Naive thymus-derived CD8-positive, alpha-beta T cell (primary cell): ENCODE measurements around the gene MFAP4. TPM values are rescaled to one million over a fixed set of nuclear protein-coding genes. Genes with fewer than 3 reads are reported as not detected.

Experiments used
- ATAC-seq, 2 donors: fragments of 150-1000 bp; cut with Tn5 transposase in 1 of 2; sonication (Bioruptor Pico), chemical (Tn5 transposase) in 1 of 2; 1 replicate in 1 of 2; 2 replicates in 1 of 2; pipeline ENCODE4 v1.10.0; 2021; ENCODE audit warnings: mild to moderate bottlenecking in 2 of 2, moderate library complexity in 2 of 2
- POLR2A ChIA-PET: fragments of 350-600 bp; sonication (Branson Sonifier 250); formaldehyde crosslinking; loops from one replicate; lab custom pipeline; 2021; ENCODE audit warnings: antibody characterized with exemption; lab: Charles Lee
- DNase-seq, 10 donors: peaks; one replicate each; pipeline versions ENCODE4 v3.0.0 to v3.0.0-alpha.2; 2020 to 2022
- H3K27ac Mint-ChIP-seq, 10 donors: one replicate each; pipeline ENCODE4 v1.8.0; 2020 to 2022; ENCODE audit warnings: mild to moderate bottlenecking in 10 of 10, mixed read lengths in 10 of 10, moderate library complexity in 4 of 10, inconsistent platforms in 1 of 10
- H3K27me3 Mint-ChIP-seq, 5 donors: one replicate each; pipeline ENCODE4 v1.8.0; 2021 to 2022; ENCODE audit warnings: mixed read lengths in 5 of 5
- H3K36me3 Mint-ChIP-seq, 3 donors: one replicate each; pipeline ENCODE4 v1.8.0; 2020 to 2022; ENCODE audit warnings: mixed read lengths in 3 of 3, mild to moderate bottlenecking in 2 of 3, inconsistent platforms in 1 of 3
- H3K4me1 Mint-ChIP-seq, 4 donors: one replicate each; pipeline ENCODE4 v1.8.0; 2021 to 2022; ENCODE audit warnings: mixed read lengths in 4 of 4
- H3K4me3 Mint-ChIP-seq, 10 donors: one replicate each; pipeline ENCODE4 v1.8.0; 2020 to 2022; ENCODE audit warnings: mild to moderate bottlenecking in 10 of 10, mixed read lengths in 10 of 10, moderate library complexity in 6 of 10, inconsistent platforms in 1 of 10
- H3K9me3 Mint-ChIP-seq, 9 donors: one replicate each; pipeline ENCODE4 v1.8.0; 2020 to 2022; ENCODE audit warnings: mixed read lengths in 9 of 9, mild to moderate bottlenecking in 3 of 9, inconsistent platforms in 1 of 9, moderate library complexity in 1 of 9
- polyA plus RNA-seq, 3 donors: library from polyadenylated mRNA; unstranded; fragments of 300-500 nt; fragmentation: Illumina TruSeq; gene quantifications; one replicate each; pipeline ENCODE4 v1.2.3, GENCODE V29; 2021
- total RNA-seq, 8 experiments: library from RNA in 2 of 8; stranded (reverse) in 2 of 8; gene quantifications; one replicate each; pipeline ENCODE4 v1.2.3 and lab custom pipeline; 2021 to 2026

The MFAP4 gene, protein sequence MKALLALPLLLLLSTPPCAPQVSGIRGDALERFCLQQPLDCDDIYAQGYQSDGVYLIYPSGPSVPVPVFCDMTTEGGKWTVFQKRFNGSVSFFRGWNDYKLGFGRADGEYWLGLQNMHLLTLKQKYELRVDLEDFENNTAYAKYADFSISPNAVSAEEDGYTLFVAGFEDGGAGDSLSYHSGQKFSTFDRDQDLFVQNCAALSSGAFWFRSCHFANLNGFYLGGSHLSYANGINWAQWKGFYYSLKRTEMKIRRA
- total RNA-seq (not detected), polyA plus RNA-seq (not detected), total RNA-seq (lab: John Stamatoyannopoulos, UW) (0 to 0.17 (median 0) reads per million in 6 experiments)

DNA sequence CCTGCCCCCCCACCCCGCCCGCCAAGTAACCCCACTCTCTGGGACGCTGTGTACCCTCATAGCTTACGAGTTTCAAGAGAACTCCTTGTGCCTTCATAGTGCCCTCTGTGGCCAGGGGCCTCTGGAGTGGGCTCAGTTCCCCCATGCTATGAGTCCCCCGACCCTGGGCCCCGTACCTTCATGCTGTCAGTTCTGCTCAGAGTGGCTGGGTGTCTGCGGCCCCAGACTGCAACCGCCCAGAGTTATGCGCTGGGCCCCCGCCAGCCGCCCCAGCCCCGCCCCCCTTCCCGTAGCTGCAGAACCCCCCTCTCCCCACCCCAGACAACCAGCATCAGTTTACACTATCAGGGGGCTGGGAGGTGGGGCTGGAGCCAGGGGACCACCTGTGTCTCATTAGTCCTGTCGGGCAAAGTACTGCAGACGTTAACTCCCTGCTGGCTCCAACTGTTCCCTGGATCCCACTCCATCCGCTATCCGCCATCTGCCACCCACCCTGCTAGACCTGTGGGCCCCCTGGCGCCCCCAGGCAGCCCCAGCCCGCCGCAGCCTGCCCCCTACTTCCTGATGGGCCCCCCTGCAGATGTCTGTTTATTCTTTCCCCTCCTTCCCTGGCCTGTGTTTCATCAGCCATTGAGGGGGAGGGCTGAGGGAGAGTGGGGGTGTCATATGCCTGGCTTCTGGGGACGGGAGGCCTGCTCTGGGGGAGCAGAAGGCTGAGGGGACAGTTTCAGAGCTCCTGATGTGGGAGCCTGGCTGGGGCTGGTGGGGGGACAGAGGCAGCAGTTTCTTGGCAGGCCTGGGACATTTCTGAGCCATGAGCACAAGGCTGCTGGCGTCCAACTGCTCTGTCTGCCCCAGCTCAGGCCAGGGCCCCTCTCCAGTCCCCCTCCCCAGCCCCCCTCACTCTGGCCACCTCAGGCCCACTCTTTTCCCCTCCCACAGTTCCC, at the start of gene MFAP4:
MFAP4 (minus strand) TSS at position 217 of the 947 bp plus-strand sequence; CDS start at position 182, 35 bp downstream.
- POLR2A ChIA-PET: interaction anchor here (0.9 kb wide), 1 partner anchor 9 kb away, joined by 4 read pairs; the partner anchor contains the start of gene MAPK7
- H3K9me3 Mint-ChIP-seq: no peaks in the 10 kb centered on the region
- peak in 1 of 2 donors; percentile 27 for ATAC-seq
- no peak for DNase-seq
- peaks cover 0 to 8% (median 2%) of the 10 kb centered on the region in 5 donors for H3K27me3 Mint-ChIP-seq
- peaks cover 0 to 8% (median 0%) of the 10 kb centered on the region in 3 donors for H3K36me3 Mint-ChIP-seq
- H3K4me1 Mint-ChIP-seq: peaks cover 10 to 20% (median 17%) of the 10 kb centered on the region in 4 donors
- peak within 1 kb of the TSS in 3 of 10 donors; percentile 1 to 51 (median 5) for H3K4me3 Mint-ChIP-seq
- peak within 1 kb of the TSS in 3 of 10 donors; percentile 67 to 77 (median 69) for H3K27ac Mint-ChIP-seq

DNA sequence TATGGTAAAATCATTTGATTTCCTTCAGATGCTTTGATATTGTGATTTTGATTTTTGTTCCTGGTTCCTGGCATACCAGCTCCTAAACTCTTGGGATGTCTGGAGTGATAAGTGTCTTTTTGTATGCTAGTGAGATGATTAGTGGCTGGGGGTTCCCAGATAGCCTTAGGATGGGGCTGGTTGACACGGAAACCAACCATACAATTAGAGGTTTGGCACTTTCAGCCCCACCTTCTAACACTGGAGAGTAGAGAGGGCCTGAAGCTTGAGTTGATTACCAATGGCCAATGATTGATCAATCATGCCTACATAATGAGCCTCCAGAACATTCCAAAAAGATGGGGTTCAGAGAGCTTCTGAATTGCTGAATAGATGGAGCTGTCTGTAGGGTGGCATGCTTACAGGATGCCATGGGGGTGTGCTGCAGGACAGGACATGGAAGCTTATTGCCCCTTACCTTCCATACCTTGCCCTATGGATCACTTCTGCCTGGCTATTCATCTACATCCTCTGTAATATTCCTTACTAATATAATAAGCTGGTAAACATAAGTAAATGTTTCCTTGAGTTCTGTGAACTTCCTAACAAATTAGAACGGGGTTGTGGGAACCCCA, 46.8 kb upstream of the MFAP4 start:
- no peaks in the 10 kb centered on the region for H3K36me3 Mint-ChIP-seq
- peaks cover 0 to 9% (median 1%) of the 10 kb centered on the region in 5 donors for H3K27me3 Mint-ChIP-seq
- POLR2A ChIA-PET: no interaction called here
- H3K9me3 Mint-ChIP-seq: no peaks in the 10 kb centered on the region
- ATAC-seq: no peak
- no peak for DNase-seq
- H3K4me3 Mint-ChIP-seq: no peak overlapping the region
- H3K4me1 Mint-ChIP-seq: no peaks in the 10 kb centered on the region
- H3K27ac Mint-ChIP-seq: no peak overlapping the region

DNA sequence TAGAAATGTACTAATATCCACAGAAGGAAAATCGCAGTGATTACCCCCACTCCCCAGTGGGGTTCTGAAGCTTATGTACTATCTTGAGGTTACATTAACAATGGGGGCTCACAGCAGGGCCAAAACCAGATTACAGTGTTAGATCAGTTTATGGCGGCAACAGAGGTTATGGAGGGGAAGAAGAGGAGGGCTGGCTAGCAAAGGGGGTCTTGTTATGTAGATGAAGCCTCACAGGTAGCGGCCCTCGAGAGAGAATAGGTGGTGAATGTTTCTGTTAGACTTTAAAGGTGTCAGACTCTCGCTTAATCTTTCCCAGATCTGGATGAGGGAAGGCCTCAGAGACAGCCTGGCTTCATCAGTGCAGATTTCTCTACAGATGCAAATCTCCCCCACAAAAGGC, 46.3 kb upstream of the MFAP4 start:
- H3K4me3 Mint-ChIP-seq: no peak overlapping the region
- no peaks in the 10 kb centered on the region for H3K36me3 Mint-ChIP-seq
- DNase-seq: no peak
- no peaks in the 10 kb centered on the region for H3K9me3 Mint-ChIP-seq
- no peaks in the 10 kb centered on the region for H3K4me1 Mint-ChIP-seq
- H3K27me3 Mint-ChIP-seq: peaks cover 0 to 9% (median 1%) of the 10 kb centered on the region in 5 donors
- no peak for ATAC-seq
- POLR2A ChIA-PET: no interaction called here
- no peak overlapping the region for H3K27ac Mint-ChIP-seq

DNA sequence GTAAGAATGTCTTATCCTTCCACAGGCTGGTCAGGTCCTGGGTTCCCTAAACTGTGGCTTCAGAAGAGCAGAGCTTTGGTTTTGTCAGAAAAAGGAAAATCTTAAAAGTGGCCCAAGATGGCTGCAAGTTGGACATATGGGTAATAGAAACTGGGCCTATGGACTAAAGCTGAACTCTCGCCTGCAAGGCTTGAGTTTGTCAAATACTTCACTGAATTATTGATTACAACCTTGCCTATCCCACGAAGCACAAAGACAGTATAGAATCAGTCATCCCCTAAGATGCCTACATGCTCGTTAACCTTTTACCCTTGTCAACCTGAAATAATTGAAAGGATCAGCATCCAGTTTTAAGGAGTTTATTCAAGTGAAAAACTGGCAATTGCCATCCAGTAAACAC, 44.7 kb upstream of the MFAP4 start:
- ATAC-seq (no peak), DNase-seq (no peak)
- no peak overlapping the region for H3K4me3 Mint-ChIP-seq
- H3K36me3 Mint-ChIP-seq: no peaks in the 10 kb centered on the region
- no peak overlapping the region for H3K27ac Mint-ChIP-seq
- H3K27me3 Mint-ChIP-seq: peaks cover 0 to 10% (median 1%) of the 10 kb centered on the region in 5 donors
- H3K4me1 Mint-ChIP-seq: no peaks in the 10 kb centered on the region
- H3K9me3 Mint-ChIP-seq: no peaks in the 10 kb centered on the region
- POLR2A ChIA-PET: no interaction called here

DNA sequence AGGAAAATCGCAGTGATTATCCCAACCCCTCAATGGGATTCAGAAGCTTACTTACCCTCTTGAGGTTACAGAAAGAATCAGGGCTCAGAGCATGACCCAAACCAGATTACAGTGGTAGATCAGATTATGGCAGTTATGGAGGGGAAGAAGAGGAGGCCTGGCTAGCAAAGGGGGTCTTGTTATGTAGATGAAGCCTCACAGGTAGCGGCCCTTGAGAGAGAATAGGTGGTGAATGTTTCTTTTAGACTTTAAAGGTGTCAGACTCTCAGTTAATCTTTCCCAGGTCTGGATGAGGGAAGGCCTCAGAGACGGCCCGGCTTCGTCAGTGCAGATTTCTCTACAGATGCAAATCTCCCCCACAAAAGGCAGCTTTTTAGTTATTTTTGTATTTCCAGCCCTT, 39.6 kb upstream of the MFAP4 start:
- no peak for DNase-seq
- no peak for ATAC-seq
- Mint-ChIP-seq H3K4me3 (no peak overlapping the region), H3K36me3 (no peaks in the 10 kb centered on the region), H3K9me3 (no peaks in the 10 kb centered on the region), H3K27ac (no peak overlapping the region), H3K4me1 (no peaks in the 10 kb centered on the region), H3K27me3 (peaks cover 0 to 11% (median 5%) of the 10 kb centered on the region in 5 donors)
- POLR2A ChIA-PET: no interaction called here

DNA sequence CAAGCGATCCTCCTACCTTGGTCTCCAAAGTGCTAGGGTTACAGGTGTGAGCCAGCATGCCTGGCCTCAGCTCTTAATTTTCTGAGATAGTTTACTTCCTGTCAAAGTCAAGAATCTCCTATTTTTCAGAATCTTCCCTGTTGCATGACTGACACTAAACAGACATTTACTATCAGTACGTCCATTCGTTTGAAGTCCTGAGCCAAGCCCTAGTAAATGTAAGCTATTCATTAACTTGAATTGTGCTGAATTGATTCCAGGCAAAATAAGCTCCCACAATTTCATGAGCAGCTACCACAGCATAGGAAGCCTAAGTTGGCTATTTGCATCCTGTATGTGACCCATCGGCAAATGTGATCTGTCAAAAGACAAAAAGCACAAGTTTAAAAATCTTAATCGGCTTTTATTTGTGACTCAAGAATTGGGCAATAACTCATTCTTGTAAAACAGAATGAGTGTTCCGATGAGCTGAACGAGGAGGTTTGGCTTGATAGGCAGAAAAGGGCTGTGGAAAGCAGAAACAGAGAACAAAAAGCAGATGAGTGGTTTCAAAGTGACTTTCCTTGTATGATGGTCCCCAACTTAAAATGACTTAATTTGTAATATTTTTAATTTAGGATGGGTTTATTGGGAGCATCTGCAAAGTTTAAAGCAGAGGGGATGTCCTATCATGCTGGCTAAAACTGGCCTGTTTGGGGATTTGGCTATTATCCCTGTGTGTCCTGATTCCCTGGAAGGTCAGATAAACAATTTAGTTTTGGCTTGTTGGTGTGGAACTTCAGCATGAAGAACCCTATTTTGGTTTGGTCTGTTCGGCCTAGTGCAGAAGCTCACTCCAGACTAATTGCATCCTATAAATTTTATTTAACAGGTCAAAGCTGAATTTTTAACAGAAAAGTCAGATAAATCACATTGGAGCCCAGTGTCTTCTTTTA, 38.2 kb upstream of the MFAP4 start:
- no peaks in the 10 kb centered on the region for H3K4me1 Mint-ChIP-seq
- H3K27me3 Mint-ChIP-seq: peaks cover 0 to 15% (median 5%) of the 10 kb centered on the region in 5 donors
- no peak for DNase-seq
- ATAC-seq: no peak
- POLR2A ChIA-PET: interaction anchor here (0.6 kb wide), 1 partner anchor 11 kb away, joined by 3 read pairs; no protein-coding TSS in a partner anchor
- H3K9me3 Mint-ChIP-seq: no peaks in the 10 kb centered on the region
- H3K27ac Mint-ChIP-seq: no peak overlapping the region
- no peak overlapping the region for H3K4me3 Mint-ChIP-seq
- H3K36me3 Mint-ChIP-seq: no peaks in the 10 kb centered on the region

DNA sequence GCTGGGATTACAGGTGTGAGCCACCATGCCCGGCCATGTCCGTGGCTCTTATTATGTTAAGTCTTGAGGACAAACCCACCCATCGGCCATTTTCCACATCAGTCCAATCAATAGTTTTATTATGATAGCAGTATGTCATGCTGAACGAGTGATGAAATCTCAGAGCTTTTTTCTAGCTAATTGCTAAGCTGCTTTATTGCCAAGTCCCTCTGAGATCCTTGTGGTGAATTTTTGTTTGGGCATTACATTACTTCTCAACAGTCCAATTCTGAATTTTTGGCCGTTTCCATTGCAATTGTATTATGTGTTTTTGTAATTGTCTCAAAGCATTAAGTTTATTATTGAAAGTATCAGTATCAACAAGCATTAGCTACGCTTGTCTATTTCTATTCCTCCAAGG, 34.9 kb upstream of the MFAP4 start:
- no peak for DNase-seq
- H3K27ac Mint-ChIP-seq: no peak overlapping the region
- H3K27me3 Mint-ChIP-seq: peaks cover 0 to 6% (median 1%) of the 10 kb centered on the region in 5 donors
- H3K4me1 Mint-ChIP-seq: peaks cover 0 to 3% (median 0%) of the 10 kb centered on the region in 4 donors
- POLR2A ChIA-PET: no interaction called here
- no peak for ATAC-seq
- no peaks in the 10 kb centered on the region for H3K36me3 Mint-ChIP-seq
- H3K4me3 Mint-ChIP-seq: no peak overlapping the region
- no peaks in the 10 kb centered on the region for H3K9me3 Mint-ChIP-seq

DNA sequence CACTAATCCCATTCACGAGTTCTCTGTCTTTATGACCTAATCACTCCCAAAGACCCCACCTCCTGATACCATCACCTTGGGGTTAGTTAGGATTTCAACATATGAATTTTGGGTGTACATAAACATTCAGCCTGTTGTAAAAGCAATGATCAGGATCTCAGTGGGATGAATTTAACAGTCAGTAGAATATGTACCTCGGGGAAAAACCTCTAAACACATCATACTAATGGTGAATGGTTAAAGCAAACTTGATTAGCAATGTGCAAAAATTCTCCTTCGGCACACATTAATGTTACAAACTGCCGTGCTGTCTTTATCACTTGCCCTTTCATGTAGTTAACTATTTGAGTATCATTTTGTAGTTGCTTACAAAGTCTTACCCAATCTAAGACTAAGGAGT, 34.2 kb upstream of the MFAP4 start:
- H3K4me1 Mint-ChIP-seq: peaks cover 0 to 3% (median under 1%) of the 10 kb centered on the region in 4 donors
- no peaks in the 10 kb centered on the region for H3K36me3 Mint-ChIP-seq
- peaks cover 0 to 6% (median 1%) of the 10 kb centered on the region in 5 donors for H3K27me3 Mint-ChIP-seq
- DNase-seq: no peak
- POLR2A ChIA-PET: no interaction called here
- H3K4me3 Mint-ChIP-seq: no peak overlapping the region
- H3K27ac Mint-ChIP-seq: no peak overlapping the region
- H3K9me3 Mint-ChIP-seq: no peaks in the 10 kb centered on the region
- no peak for ATAC-seq

DNA sequence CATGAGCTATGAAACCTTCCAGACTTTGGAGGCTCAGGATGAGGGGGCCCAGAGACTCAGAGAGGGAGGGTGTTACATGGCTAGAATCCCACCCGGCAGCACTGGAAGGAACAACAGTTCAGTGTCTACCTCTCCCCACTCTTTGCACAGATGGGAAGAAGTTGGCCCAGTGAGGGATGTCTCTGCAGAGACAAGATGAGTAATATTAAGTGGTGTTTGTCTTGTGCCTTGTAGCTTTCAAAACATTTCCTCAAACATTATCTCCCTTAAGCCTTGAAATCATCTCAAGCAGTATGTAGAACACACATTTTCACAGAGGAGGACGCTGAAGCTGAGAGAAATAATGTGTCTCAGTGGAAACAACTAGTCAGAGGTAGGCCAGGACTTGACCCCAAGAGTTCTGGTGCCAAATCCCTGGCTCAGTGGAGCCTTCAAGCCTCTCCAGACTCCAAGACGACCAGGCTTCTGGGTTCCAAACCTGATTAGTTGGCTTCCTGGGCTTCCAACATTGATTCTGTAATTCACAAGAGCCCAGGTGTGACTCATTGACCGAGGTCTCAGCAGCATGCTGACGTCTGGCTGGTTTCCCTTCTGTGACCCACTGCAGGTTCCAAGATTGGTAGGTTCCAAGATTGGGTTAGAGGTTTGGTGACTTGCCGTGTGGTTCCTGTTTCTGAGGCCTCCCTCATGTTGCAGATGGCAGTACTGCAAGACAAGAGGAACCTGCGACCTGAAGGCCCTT, 31.4 kb upstream of the MFAP4 start:
- H3K36me3 Mint-ChIP-seq: no peaks in the 10 kb centered on the region
- DNase-seq: no peak
- no peak overlapping the region for H3K27ac Mint-ChIP-seq
- H3K4me1 Mint-ChIP-seq: peaks cover 0 to 3% (median under 1%) of the 10 kb centered on the region in 4 donors
- no peak overlapping the region for H3K4me3 Mint-ChIP-seq
- no peaks in the 10 kb centered on the region for H3K9me3 Mint-ChIP-seq
- no peak for ATAC-seq
- peaks cover 0 to 13% (median 4%) of the 10 kb centered on the region in 5 donors for H3K27me3 Mint-ChIP-seq
- POLR2A ChIA-PET: interaction anchor here (0.5 kb wide), 1 partner anchor 78 kb away, joined by 3 read pairs; no protein-coding TSS in a partner anchor

DNA sequence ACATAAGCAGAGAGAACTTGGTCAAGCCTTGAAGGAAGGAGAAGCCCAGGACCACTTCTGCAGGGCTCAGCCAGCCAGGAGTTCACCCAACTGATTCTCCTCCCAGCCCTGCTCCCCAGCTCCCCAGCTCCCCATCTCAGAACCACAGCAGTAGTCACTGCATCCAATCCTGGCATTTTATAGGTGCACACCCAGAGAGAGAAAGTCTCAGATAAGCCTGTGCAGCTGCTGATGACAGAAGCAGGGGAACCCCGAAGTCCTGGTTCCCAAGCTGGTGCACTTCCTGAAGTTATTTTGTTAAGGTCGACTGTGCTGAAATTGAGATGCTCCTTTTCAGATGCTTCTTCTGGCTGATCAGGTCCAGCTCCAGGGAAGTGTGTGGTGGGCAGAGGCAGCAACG, 30.6 kb upstream of the MFAP4 start:
- no peak overlapping the region for H3K27ac Mint-ChIP-seq
- ATAC-seq (no peak), DNase-seq (no peak)
- H3K4me1 Mint-ChIP-seq: peaks cover 0 to 3% (median under 1%) of the 10 kb centered on the region in 4 donors
- H3K9me3 Mint-ChIP-seq: no peaks in the 10 kb centered on the region
- no peaks in the 10 kb centered on the region for H3K36me3 Mint-ChIP-seq
- H3K27me3 Mint-ChIP-seq: peaks cover 0 to 21% (median 2%) of the 10 kb centered on the region in 5 donors
- H3K4me3 Mint-ChIP-seq: no peak overlapping the region
- POLR2A ChIA-PET: no interaction called here
